ELR (cell line): ENCODE results near the gene UBAC2.

ENCODE experiments used
- DNase-seq: peaks from one replicate; pipeline ENCODE4 v3.0.0-alpha.2; 2015; ENCODE audit warnings: low read depth

The UBAC2 gene

GRCh38 chr13:99311748-99312492, 111.3 kb downstream of the UBAC2 start:
- no peak for DNase-seq

- peak; percentile 97 for DNase-seq
These were observed 111.8 kb downstream of the UBAC2 start for GRCh38 chr13:99312493-99312883.

GRCh38 chr13:99313501-99313900, 112.8 kb downstream of the UBAC2 start:
- DNase-seq: peak; percentile 34

DNA sequence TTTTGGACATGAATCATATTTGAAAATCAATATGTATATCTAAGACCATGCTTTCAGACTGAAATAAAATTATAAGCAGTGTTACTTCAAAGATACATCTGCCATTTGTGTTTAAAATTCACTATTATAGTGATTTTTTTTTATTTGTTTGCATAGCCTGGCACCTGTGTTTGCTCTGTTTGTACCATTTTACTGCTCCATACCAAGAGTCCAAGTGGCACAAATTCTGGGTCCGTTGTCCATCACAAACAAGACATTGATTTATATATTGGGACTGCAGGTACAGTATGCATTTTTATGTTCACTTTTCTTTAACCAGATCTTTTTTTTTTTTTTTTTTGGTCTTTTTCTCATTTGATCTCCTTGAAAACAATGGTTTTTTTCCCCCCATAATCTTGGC, 113.3 kb downstream of the UBAC2 start:
- no peak for DNase-seq

GRCh38 chr13:99314640-99315176, 114.1 kb downstream of the UBAC2 start:
- peak; percentile 92 for DNase-seq

- DNase-seq: no peak
These were observed 114.5 kb downstream of the UBAC2 start for GRCh38 chr13:99315186-99315585.

DNA sequence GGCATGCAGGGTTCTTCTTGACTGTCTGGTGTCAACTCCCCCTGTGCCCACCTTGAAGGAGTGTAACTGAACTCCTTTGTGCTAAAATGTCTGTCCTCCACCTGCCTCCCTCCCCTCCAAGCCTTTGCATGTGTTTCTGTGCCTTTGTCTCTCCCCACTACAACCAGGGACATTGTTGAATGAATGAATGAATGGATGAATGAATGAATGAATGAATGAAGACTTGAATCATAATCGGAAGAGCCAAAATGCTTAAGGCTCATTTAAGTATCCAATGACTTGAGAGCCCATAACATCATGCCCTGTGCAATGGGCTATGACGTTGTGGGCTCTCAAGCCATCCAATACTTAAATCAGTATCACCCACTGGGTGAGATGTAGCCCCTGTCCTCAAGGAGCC, 115.6 kb downstream of the UBAC2 start:
- no peak for DNase-seq

GRCh38 chr13:99316657-99317256, 116.1 kb downstream of the UBAC2 start:
- no peak for DNase-seq

DNA sequence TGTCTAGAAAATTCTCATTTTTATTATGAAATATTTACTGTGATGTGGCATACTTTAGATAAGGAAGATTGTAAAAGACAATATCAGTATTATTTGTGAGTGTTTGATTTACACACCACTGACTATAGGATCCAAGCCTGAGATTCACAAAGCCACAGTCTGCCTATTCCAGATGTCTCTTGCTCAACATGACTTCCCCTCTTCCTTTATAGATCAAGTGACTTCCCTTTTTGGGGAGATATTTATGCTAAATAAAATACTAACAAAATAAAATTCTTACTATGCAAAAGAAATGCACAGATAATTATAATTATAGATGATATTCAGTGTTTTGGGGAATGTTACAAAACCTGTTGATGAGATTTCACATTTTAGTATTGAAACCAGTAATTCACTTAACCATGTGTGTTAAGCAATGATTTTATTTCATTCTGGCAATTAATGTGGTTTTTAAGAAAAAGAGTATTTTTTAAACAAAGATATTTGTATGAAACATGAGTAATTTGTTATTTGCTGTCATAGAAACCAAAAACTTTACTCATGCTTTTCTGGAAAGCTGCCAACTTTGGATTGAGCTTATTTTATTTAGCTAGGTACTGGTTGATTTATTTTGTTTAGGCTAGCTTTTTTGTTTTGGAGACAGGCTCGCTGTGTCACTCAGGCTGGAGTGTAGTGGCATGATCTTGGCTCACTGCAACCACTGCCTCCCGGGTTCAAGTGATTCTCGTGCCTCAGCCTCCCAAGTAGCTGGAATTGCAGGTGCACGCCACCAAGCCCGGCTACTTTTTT, 120.2 kb downstream of the UBAC2 start:
- DNase-seq: peak; percentile 94

GRCh38 chr13:99321709-99322108, 121.1 kb downstream of the UBAC2 start:
- DNase-seq: peak; percentile 14

DNA sequence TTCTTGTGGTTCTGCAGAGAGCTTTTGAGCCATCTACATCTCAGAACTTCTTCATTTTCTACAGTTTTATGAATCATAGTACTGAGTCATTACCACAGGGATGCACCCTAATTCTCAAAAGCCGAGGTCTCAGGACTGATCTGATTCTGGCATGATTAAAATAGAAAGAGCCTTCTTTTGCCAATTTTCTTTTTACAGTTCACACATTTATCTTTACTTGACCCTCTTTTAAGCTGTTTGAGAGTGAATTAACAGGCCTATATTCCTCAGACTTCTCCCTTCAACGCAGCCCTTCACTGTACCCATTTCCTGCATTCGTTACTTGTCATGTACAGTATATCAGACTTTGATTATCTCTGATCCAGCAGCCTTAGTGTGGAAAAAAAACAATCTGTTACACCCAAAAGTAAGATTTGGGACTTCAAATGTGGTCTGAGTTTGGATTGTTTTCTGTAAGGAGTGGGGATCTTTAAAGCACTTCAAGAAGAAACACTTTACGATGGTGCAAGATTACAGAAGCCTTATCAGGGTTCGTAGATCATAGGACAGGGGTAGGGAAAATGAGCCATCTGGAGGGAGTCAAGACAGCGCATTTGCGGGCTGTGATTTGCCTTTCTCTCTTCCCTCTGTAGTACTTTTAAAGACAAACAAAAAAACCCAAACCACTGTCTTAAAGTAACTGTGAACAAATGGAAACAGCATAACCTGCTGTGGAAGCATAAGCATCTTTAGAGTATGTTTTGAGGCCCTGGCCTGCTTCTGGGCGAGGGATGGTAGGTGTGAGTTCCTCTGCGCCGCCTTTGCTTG, 121.8 kb downstream of the UBAC2 start:
- peak; percentile 92 for DNase-seq

- DNase-seq: peak; percentile 78
These were observed 122.8 kb downstream of the UBAC2 start for GRCh38 chr13:99323488-99323887.

DNA sequence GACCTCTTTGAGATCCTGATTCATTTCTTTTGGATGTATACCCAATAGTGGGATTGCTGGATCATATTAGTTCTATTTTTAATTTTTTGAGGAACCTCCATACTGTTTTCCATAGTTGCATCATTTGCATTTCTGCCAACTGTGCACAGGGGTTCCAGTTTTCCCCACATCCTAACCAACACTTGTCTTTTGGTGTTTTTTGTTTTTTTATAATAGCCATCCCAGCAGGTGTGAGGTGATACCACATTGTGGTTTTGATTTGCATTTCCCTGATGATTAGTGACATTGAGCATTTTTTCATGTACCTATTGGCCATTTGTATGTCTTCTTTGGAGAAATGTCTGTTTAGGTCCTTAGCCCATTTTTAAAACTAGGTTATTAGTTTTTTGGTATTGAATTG, 125.4 kb downstream of the UBAC2 start:
- DNase-seq: no peak

DNA sequence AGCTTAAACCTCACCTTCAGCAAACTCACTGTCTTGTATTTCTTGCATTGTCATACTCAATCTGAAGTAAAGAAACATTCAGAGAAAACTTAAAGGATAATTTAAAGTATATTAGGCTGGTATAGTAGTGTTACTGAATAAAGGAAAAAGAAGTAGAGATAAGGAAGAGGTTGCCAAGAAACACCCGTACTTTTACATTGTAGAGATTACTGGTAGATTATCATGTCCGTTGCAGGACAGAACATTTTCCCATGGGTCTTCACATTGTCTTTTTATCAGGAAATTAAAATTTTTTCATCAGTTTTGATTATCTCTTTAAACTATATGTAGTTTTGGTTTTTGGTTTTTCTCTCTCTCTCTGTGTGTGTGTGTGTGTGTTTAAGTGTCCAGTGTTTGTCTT, 126.5 kb downstream of the UBAC2 start:
- DNase-seq: no peak

DNA sequence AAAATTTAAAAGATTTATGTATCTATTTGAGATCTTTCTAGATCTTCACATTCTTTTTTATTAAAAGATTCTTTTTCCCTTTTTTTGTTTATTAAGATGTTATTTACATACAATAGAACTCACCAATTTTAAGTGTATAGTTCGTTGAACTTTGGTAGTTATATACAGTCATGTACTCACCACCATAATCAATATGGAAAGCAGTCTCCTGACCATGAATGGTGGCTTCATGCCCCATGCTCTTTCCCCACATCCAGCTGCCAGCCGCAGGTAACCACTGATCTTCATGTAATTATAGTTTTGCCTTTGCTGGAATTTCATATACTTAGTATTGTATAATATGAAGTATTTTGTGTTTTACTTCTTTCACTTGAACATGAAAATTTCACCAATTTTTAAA, 127.1 kb downstream of the UBAC2 start:
- DNase-seq: no peak

GRCh38 chr13:99329477-99329876, 128.8 kb downstream of the UBAC2 start:
- no peak for DNase-seq

DNA sequence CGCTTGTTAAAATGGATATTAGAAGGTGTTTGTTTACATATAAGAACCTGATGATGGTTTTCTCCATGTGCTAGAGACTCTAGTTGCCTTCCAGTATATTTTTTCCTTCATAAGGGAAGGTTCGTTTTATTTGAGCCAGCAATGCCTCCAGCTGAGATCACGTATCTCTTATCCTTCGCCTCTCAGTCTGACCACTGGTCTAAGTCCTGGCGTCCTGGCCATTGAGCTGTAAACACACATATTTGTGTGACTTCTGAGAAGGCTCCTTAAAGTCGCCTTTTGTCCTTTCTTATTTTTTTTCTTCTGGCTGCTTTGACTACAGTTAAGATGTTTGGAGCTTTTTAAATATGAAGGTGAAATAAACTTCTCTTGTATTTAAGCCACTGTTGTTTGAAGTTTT, 130.3 kb downstream of the UBAC2 start:
- DNase-seq: no peak

- DNase-seq: peak; percentile 35
These were observed 131.2 kb downstream of the UBAC2 start for GRCh38 chr13:99331881-99332293.

DNA sequence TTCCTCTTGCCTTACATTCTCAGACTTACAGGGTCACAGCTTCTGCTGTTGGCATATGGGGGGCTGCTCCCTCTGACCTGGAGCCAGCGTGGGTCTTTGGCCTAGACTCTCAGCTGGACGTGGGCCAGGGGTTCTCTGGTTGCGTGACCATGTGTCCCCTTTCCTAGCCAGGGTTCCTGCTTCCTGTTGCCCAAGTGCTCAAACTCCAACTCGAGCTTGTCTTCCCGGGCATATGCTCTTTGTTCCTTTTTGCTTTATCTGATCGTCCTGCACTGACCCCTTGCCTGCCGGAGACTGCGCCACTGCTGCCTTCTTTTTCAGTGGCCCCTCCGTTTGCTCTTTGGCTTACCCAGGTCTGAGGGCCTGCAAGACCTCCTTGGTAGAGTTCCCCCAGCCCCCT, 131.8 kb downstream of the UBAC2 start:
- DNase-seq: no peak

DNA sequence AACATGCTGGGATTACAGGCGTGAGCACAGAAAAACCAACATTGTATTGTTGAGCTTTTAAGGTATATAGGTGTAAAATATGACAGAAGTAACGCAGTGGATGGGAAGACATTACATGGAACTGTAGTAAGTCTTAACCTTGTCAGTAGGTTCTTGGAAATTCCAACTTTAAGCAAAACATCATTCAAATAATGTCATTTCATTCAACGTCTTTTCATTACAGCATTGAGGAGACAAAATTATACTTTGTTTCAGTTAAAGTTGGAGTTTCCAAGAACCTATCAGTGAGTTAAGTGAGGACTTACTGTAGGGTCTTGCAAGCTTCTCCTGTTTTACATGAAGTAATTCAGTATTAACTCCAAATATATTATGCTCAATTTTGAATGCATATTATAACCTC, 133.6 kb downstream of the UBAC2 start:
- DNase-seq: no peak

GRCh38 chr13:99335087-99335486, 134.4 kb downstream of the UBAC2 start:
- no peak for DNase-seq

GRCh38 chr13:99335603-99336002, 134.9 kb downstream of the UBAC2 start:
- DNase-seq: no peak
